22Rv1 (cell line): ENCODE results near the gene EPHB1.

Experiments
- ZFX ChIP-seq: fragments of 450-650 bp; IDR thresholded peaks from 2 replicates; pipeline ENCODE4 v1.6.1; 2017; ENCODE audit warnings: antibody characterized with exemption, borderline replicate concordance
- TF ChIP-seq, protein P1 (sequence below): fragments of 450-650 bp; IDR thresholded peaks from 2 replicates; pipeline ENCODE4 v1.5.1; 2017; ENCODE audit warnings: mild to moderate bottlenecking

DNA sequence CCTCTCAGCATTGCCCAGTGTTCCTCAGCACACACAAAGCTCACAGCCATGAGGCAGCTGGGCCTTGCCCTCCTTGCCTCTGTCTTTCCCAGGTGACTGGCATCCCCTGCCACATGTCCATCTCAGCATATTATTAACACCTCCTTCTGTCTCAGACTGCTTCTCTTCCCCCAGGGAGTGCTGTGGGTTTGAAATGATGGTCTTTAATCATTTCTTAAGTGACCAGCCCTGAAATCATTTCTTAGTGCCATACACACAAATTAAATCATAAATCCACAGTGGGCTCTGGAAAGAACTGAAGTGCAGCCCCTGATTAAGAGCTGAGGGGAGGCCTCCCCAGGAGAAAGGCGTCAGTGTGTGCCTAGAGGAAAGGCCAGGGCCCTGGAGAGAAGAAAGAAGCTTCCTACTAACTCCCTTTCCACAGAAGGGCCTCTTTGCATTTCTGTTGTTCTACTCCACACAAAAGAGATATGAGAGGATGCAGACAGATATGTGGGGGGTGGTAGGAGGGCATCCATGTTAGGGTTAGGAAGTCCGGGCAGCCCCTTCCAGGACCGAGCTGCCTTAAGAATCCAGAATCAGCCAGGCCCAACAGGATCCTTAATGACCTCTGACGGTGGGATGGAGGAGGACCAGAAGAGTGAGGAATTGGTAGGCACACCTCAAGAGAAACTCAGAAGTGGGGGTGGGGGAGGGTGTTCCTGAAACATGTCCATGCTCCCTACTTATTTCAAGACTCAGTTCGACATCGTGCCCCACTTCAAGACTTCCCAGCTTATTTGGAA, 290.8 kb downstream of the EPHB1 start:
- TF ChIP-seq, protein P1, sequence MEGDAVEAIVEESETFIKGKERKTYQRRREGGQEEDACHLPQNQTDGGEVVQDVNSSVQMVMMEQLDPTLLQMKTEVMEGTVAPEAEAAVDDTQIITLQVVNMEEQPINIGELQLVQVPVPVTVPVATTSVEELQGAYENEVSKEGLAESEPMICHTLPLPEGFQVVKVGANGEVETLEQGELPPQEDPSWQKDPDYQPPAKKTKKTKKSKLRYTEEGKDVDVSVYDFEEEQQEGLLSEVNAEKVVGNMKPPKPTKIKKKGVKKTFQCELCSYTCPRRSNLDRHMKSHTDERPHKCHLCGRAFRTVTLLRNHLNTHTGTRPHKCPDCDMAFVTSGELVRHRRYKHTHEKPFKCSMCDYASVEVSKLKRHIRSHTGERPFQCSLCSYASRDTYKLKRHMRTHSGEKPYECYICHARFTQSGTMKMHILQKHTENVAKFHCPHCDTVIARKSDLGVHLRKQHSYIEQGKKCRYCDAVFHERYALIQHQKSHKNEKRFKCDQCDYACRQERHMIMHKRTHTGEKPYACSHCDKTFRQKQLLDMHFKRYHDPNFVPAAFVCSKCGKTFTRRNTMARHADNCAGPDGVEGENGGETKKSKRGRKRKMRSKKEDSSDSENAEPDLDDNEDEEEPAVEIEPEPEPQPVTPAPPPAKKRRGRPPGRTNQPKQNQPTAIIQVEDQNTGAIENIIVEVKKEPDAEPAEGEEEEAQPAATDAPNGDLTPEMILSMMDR: no peak
- TF ChIP-seq ZFX: no peak
